H1 (cell line): ENCODE data around the gene PRKCZ. TPM values are rescaled to one million over a fixed set of nuclear protein-coding genes. Genes with fewer than 3 reads are reported as not detected.

Experiments
- CBX8 ChIP-seq: fragments of 300-800, 300-1000 bp; sonication (generic); IDR thresholded peaks from 2 replicates; pipeline ENCODE4 v1.7.1; 2016; ENCODE audit warnings: low read depth, low read length, borderline replicate concordance
- FOSL1 ChIP-seq: IDR thresholded peaks from 2 replicates; pipeline ENCODE4 v1.6.1; 2011; ENCODE audit warnings: mild to moderate bottlenecking, low read depth, low read length, moderate library complexity; ENCODE audit not compliant: insufficient read depth
- KDM5A ChIP-seq: fragments of 200-600 bp; IDR thresholded peaks from 2 replicates; pipeline ENCODE4 v1.7.1; 2012; ENCODE audit warnings: mild to moderate bottlenecking, low read length, inconsistent platforms, mixed read lengths
- RFX5 ChIP-seq: IDR thresholded peaks from 2 replicates; pipeline ENCODE4 v1.6.1; 2011; ENCODE audit warnings: low read depth, low read length, improper control_type of control experiment, borderline replicate concordance
- SIX5 ChIP-seq: IDR thresholded peaks from 2 replicates; pipeline ENCODE4 v1.6.1; 2011; ENCODE audit warnings: mild to moderate bottlenecking, low read depth, low read length
- TAF7 ChIP-seq: optimal IDR thresholded peaks from 2 replicates; pipeline ENCODE3; 2011; ENCODE audit warnings: low read depth, mild to moderate bottlenecking, inconsistent platforms, low read length, moderate library complexity, borderline replicate concordance
- TBP ChIP-seq: IDR thresholded peaks from 2 replicates; pipeline ENCODE4 v1.6.1; 2011; ENCODE audit warnings: low read depth, low read length, improper control_type of control experiment
- polyA plus RNA-seq, 7 experiments: library from polyadenylated mRNA; depleted of rRNA in 3 of 7; stranded (reverse) in 5 of 7; unstranded in 2 of 7; fragments of >200 nt in 5 of 7; fragments of 200-250 nt in 2 of 7; gene quantifications; 1 replicate in 5 of 7; 2 replicates in 1 of 7; 4 replicates in 1 of 7; pipeline versions ENCODE4 v1.2.1 to v1.2.3, GENCODE V29; 2011 to 2013; ENCODE audit warnings: missing spikeins in 2 of 7, mixed read lengths in 2 of 7
- total RNA-seq: library from RNA; stranded (reverse); fragmentation: NEBNext Ultra II Directional; extraction: Animal tissue kit (Norgen Biotek cat#: 25700); gene quantifications from 2 replicates; pipeline ENCODE4 v1.2.1, GENCODE V29; 2021
- TF ChIP-seq, protein P1 (sequence below): IDR thresholded peaks from 2 replicates; pipeline ENCODE4 v1.6.1; 2011; ENCODE audit warnings: low read depth, mild to moderate bottlenecking, low read length; ENCODE audit not compliant: insufficient read depth
- TF ChIP-seq, protein P2 (sequence below): IDR thresholded peaks from 2 replicates; pipeline ENCODE4 v1.6.1; 2011; ENCODE audit warnings: low read length, improper control_type of control experiment

The PRKCZ gene
- total and polyA plus RNA-seq, 2 of the 8 experiments (the other 6 are each of a cell fraction or from before 2014, with no cell fraction given): 37.4 to 45.1 TPM

- TF ChIP-seq TBP: no peak
- no peak for TF ChIP-seq RFX5
- TF ChIP-seq TAF7: no peak
- TF ChIP-seq, protein P1, sequence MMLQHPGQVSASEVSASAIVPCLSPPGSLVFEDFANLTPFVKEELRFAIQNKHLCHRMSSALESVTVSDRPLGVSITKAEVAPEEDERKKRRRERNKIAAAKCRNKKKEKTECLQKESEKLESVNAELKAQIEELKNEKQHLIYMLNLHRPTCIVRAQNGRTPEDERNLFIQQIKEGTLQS: no peak
- no peak for TF ChIP-seq KDM5A
- TF ChIP-seq, protein P2, sequence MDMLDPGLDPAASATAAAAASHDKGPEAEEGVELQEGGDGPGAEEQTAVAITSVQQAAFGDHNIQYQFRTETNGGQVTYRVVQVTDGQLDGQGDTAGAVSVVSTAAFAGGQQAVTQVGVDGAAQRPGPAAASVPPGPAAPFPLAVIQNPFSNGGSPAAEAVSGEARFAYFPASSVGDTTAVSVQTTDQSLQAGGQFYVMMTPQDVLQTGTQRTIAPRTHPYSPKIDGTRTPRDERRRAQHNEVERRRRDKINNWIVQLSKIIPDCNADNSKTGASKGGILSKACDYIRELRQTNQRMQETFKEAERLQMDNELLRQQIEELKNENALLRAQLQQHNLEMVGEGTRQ: no peak
- no peak for TF ChIP-seq CBX8
- TF ChIP-seq SIX5: no peak
- TF ChIP-seq FOSL1: no peak
Observed at GRCh38 chr1:2128189-2128901, 78.1 kb downstream of the PRKCZ start (continued).
